HG03558 (cell line): ENCODE data around the gene RECK.
"Not testable (repeated sequence)": the region's sequence is repeated elsewhere in the genome, so short reads cannot be mapped to it uniquely, and the experiment has no call there.

ENCODE experiments used
- ATAC-seq: cut with Tn5 transposase; IDR thresholded peaks from one replicate; pipeline ENCODE4 v1.9.1; 2021; ENCODE audit warnings: moderate number of reproducible peaks; ENCODE audit not compliant: unreplicated experiment; ENCODE audit errors: extremely low read depth

RECK gene

DNA sequence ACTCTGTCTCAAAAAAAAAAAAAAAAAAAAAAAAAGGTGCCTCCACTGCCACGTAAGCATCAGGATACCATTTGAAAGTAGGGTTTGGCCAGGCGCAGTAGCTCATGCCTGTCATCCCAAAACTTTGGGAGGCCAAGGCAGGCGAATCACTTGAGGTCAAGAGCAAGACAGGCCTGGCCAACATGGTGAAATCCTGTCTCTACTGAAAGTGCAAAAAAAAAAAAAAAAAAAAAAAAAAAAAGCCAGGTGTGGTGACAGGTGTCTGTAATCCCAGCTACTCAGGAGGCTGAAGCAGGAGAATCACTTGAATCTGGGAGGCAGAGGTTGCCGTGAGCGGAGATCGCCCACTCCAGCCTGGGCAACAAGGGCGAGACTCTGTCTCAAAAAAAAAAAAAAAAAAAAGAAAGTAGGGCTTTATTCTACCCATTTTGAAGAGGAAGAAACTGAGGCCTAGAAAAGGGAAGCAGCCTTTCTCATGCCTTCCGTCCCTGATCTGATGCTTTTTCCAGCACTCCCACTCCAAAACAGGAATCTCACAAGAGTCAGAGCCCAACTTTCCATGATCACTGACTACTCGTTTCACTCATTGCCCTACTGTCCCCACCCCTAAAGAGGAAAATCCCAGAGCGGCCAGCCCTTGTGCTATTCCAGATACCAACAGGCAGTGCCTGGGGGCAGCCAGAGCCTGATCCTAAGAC, 116.2 kb downstream of the RECK start:
- no peak for ATAC-seq

DNA sequence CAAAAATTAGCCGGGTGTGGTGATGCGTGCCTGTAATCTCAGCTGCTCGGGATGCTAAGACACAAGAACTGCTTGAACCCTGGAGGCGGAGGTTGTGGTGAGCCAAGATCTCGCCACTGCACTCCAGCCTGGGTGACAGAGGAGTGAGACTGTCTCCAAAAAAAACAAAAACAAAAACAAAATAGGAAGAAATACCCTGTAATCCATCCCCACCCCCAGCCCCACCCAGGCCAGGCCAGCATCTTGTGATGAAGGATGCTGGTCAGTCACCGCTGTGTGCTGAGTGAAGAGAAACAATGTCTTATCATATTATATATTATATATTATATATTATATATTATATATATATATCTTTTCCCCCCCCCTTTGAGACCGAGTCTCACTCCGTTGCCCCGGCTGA, 117.0 kb downstream of the RECK start:
- ATAC-seq = no peak

DNA sequence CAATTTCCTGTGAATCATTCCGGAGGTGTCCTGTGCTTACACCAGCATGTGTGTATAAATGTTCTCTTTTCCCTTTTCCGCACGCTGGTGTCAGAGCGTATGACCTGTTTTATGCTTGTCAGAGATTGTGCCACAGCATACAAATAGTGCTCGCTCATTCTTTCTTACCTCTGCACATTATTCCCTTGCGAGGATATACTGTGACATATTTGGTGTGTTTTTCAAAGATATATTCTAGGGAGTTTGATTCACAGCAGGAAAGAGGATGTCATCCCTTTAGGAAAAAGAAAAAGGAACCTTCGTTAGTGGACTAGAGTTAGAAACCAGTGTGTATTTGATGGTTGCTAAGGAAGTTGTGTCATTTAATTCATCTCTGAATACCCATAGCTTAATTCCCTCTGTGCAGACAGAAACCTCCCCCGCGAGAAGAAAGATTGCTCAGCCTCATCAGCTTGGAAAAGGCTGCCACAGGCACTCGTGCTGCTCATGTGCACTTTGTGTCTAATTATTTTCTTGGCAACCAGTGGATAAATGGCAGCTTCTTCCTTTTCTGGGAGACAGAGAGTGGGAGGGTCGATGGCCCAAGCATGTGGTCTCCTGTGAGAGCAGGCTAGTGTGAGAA, 117.7 kb downstream of the RECK start:
- ATAC-seq = no peak

DNA sequence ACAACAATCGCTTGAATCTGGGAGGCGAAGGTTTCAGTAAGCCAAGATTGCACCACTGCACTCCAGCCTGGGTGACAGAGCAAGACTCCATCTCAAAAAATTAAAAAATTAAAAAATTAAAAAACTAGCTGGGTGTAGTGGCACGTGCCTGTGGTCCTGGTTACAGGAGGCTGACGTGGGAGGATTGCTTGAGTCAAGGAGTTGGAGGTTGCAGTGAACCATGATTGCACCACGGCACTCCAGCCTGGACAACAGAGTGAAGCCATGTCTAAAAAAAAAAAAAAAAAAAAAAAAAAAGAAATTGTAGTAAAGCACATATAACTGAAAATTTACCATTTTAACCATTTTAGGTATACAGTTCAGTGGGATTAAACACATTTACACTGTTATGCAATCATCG, 119.4 kb downstream of the RECK start:
- no peak for ATAC-seq

DNA sequence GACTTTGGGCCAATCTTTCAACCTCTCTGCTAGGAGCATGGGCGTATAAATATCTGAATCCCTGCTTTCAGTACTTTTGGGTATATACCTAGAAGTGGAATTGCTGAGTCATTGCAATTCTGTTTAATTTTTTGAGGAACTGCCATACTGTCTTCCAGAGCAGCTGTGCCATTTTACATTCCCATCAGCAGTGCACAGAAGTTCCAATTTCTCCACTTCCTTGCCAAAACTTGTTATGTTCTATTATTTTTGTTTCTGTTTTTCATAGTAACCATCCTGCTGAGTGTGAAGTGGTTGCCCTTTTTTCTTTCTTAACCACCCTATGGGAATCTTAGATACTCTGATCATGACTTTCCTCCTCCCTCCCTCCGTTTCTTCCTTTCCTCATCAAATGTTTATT, 121.4 kb downstream of the RECK start:
- ATAC-seq = no peak

DNA sequence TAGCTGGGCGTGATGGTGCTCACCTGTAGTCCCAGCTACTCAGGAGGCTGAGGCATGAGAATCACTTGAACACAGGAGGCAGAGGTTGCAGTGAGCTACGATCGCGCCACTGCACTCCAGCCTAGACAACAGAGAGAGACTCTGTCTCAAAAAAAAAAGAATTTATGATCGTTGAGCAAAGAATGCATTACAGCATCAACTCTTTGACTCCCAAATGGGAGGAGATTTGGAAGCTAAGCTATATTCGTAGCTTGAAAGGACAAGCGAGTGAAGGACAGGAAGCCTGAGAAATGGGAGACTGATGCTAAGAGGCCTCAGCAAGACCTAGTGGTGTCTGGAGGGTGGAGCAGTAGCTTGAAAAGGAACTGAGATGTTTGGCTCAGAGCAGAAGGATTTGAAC, 122.2 kb downstream of the RECK start:
- ATAC-seq = no peak

DNA sequence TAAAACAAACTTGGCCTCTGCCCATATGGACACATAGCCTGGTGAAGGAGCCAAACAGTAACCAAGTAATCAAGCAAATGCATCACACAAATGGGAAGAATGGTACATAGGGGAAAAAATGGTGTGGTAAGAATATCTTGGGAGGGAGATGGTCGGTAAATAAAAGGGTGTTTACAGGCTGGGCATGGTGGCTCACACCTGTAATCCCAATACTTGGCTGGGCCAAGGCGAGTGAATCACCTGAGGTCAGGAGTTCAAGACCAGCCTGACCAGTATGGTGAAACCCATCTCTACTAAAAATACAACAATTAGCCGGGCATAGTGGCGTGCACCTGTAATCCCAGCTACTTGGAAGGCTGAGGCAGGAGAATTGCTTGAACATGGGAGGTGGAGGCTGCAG, 122.8 kb downstream of the RECK start:
- not testable (repeated sequence) for ATAC-seq

DNA sequence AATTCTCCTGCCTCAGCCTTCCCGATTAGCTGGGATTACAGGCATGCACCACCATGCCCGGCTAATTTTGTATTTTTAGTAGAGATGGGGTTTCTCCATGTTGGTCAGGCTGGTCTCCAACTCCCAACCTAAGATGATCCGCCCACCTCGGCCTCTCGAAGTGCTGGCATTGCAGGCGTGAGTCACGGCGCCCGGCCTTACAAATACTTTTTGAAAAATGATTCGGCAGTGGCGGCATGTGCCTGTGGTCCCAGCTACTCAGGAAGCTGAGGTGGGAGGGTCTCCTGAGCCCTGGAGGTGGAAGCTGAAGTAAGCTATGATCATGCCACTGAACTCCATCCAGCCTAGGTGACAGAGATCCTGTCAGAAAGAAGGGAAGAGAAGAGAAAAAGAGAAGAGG, 123.4 kb downstream of the RECK start:
- ATAC-seq = not testable (repeated sequence)

DNA sequence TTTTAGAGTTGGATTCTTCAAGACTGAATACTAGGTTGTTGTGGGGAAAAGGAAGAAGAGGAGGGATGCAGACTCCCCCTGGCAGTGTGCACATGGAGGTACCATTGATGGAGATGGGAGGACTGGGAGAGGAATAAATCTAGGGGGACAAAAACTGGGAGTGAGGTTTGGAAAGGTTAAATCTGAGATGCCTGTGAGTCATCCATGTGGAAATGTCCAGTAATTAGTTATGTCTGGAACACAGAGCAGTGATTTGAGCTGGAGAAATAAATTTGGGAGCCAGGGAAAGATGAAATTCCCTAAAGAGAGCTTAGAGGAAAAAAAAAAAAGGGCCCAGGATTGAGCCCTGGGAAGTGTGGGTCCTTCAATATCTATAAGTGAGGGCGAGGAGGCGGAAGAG, 124.5 kb downstream of the RECK start:
- no peak for ATAC-seq

DNA sequence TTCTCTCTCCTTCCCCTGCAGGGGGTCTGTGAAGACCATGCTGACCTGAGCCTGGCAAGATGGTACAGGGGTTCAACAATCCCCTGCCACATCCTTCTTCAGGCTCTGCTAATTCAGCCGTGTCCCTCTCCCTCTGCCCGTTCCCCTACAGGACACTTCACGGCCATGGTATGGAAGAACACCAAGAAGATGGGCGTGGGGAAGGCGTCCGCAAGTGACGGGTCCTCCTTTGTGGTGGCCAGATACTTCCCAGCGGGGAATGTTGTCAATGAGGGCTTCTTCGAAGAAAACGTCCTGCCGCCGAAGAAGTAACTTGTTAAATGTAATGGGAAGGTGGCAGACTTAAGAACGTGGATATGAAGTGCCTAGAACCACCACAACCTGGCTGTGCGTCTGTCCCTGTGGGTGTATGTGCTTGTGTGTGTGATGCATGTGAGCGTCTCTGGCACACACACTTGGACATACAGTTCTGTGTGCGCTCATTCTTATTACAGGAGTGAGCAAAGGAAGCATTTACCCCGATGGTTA, 125.6 kb downstream of the RECK start:
- ATAC-seq = no peak

DNA sequence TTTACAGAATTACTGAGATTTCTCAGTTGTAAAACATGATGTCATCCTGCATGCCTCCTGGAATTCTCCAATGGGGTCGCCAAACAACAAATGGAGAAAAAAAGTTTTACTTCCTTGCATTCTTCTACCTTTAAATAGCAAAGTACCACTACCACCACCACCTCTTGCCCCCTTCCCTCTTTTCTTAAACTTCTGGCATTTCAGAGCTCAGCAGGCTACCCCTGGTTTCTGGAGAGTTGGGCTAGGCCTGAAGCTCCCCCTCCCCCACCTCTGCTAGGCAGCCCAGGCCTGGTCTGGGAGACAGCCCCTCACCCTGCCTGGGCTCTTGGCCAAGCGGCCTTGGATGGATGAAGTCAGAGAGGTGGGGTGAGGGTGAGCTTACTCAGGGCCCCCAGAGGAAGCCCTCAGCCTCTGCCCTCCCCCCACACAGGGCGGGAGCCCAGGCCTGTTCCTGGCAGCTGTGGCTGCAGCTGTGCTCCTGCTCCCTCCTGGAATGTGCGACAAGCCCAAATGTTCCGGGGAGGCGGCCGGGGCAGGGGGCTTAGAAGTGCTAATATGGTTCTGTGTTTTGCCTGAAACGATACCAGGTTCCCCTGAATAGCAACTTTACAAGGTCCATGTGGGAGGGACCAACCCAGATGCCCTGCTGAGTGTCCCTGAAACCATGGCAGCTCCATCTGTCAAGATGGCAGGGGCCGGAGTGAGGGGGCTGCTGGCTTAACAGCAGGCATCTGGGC, 126.5 kb downstream of the RECK start:
- ATAC-seq = no peak

DNA sequence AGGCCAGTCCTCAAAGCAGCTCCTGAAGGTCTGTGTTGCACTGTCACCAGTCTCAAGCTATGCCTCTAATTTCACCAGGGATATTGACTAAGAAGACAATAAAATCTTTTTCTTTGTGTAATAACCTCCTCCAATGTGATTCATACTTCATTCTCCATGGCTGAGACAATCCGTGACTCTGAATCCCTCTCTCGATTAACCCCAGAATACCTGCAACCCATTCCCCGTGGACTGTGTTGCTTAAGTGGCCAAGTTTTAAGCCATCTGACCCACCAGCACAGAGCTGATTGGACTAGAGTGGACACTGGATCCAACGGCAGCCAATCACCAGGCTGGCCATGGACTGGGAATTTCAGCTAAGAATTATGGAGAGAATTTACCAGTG, 127.1 kb downstream of the RECK start:
- no peak for ATAC-seq

DNA sequence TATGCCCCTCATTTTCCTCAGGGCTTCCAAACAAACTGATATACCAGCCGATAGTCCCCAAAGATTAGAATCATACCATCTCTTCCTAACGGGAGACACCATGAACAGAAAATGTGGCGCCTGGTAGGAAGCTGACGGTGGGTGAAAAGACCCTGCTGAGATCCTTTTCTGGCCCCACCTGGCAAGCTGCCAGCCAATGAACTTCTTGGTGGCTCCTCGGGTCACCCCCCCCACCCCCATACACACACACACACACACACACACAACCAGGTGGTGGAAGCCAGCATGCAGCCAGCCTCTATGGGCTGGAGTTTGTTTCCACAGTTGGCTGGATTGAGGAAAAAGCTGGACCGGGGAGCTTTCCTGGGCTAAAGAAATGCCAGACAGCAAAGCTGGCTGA, 127.7 kb downstream of the RECK start:
- no peak for ATAC-seq

DNA sequence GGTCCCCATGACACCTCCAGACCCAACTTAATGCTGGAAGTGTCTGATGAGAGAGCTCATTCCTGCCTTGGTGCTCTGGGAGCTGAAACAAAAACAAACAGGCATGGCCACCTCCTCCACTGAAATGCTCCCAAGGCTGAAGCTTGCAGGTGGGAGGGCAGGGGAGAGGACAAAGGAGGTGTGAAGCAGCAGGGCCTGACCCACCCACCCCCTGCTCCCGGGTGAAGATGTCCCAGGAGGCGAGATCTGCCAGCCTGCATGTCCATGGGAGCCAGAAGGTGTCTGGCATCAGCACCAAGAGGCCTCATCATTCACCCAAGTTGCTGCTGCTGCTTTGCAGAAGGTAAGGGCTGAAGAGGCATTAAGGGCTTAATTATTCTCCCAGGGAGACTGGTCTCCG, 128.3 kb downstream of the RECK start:
- no peak for ATAC-seq

DNA sequence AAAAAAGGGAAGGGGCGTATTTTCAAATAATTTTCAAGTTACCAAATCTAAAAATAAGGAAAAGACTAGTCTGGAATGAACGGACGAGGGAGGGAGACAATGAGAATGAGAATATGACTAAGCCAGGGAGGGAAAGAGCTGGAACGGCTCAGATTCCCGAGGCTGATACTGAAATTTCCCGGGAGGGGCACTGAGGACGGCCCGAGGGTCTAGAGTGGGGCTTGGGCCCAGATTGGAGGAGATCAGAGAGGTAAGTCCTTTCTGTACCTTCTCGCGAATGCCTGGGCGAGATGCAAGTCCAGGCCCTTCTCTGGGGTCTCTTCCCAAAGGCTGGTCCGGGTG, 129.1 kb downstream of the RECK start:
- ATAC-seq = no peak

DNA sequence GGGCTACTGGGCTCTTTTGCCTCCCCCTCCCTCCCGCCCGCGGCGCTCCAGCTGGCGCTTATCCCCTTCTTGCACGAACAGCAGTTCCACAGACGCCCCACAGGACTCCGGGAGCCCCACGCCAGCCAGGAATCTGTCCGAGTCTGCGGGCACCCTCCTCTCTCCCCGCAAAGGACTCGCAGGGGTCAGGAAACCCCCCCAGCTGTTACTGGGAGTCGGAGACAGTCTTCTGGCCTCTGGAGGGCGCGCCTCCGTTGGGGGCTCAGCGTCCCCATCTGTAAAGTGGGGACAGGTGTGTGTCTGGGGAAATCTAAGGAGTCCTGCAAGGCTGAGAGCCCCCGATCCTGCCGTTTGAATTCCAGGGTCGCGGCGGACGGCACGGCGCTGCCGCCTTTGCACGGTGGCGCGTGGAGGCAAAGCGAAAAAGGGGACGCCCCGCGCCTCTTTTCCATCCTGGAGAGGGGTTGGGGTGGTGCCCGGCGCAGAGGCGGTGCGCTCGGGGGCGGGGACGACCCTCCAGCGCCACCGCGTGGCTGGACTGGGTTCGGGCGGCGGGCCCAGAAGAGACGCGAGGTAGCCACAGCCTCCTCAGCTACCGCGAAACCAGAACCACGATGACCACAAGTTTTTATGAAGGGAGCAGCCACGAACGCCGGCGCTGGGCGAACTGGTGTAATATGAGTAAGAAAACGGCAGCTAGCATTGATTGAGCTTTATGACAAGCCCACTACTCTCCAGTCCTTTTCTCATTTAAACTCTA, 129.6 kb downstream of the RECK start:
- no peak for ATAC-seq

DNA sequence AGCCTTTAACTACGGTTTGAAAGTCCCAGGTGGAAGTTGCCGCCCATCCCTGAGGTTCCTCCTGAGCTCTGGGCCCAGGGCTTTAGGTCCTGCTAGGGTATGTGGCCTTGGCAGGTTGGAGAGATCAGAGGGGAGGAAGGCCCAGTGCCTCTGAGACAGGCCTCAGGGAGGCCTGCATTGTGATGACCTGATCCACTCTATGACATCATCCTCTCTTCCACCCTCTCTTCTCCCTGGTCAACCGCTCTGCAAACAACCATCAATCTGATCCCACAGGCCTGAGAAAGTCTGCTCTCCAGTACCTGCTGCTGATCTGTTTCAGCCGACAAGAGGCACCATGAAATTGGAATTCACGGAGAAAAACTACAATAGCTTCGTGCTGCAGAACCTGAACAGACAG, 132.5 kb downstream of the RECK start, which contains the start of gene CCIN:
CCIN (plus strand) TSS at position 223 of the 400 bp plus-strand sequence; CDS start at position 338, 115 bp downstream.
- no peak for ATAC-seq

DNA sequence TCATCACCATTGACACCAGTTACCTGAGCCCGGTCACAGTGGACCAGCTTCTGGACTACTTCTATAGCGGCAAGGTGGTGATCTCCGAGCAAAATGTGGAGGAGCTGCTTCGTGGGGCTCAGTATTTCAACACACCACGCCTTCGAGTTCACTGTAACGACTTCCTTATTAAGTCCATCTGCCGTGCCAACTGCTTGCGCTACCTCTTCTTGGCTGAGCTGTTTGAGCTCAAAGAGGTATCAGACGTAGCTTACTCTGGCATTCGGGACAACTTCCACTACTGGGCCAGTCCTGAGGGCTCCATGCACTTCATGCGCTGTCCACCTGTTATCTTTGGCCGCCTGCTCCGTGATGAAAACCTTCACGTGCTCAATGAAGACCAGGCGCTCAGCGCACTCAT, 133.0 kb downstream of the RECK start:
- ATAC-seq = no peak

DNA sequence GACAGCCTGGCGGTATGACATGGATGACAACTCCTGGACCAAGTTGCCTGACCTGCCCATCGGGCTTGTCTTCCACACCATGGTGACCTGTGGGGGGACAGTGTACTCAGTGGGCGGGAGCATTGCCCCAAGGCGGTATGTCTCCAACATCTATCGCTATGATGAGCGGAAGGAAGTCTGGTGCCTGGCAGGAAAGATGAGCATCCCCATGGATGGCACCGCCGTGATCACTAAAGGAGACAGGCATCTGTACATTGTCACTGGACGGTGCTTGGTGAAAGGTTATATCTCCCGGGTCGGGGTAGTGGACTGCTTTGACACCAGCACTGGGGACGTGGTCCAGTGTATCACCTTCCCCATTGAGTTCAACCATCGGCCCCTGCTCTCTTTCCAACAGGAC, 133.8 kb downstream of the RECK start:
- ATAC-seq = no peak

DNA sequence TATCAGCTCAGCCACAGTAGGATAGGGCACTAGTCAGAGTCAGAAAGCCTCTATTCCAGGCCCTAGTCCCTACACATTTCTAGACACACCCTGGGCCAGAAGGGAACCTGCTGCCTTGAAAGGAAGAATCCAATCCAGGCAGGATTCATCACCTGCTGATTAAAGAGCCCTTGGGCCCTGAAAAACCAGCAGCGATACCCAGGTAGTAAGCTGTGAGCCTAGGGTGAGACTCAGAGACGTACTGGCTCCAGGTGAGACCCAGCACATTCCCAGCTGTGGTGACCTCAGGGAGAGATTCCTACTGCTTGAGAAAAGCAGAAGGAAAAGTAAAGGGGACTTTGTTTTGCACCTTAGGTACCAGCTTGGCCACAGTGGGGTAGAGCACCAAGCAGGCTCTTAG, 137.1 kb downstream of the RECK start:
- ATAC-seq = no peak
